ENCODE measurements around the gene GABBR2. TPM values are rescaled to one million over a fixed set of nuclear protein-coding genes. Genes with fewer than 3 reads are reported as not detected.
"Not testable (repeated sequence)": the region's sequence is repeated elsewhere in the genome, so short reads cannot be mapped to it uniquely, and the experiment has no call there.

The GABBR2 gene
- total and polyA plus RNA-seq, 2 donors (not counting 1 experiment from before 2014, with no cell fraction given), result 0.03 TPM; not detected in 1

DNA sequence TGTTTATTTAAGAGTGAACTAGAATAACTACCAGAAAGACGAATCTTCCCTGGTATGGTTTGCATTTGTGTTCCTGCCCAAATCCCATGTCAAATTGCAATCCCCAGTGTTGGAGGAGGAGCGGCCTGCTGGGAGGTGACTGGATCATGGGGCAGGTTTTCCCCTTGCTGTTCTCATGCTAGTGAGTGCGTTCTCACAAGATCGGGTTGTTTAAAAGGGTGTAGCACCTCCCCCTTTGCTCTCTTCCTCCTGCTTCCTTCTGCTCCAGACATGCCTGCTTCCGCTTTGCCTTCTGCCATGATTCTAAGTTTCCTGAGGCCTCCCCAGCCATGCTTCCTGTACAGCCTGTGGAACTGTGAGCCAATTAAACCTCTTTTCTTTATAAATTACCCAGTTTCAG, 242.9 kb downstream of the GABBR2 start:
- Histone ChIP-seq H3K4me3 (ENCODE audit: control extremely low read depth in 1 of 5, extremely low read depth in 1 of 5, insufficient read depth in 1 of 5, low read depth in 2 of 5, low read length in 4 of 5) (no peak overlapping the region), H3K9me3 (ENCODE audit: control extremely low read depth in 1 of 3, control insufficient read depth in 2 of 3, insufficient read depth in 1 of 3, low read length in 2 of 3) (peaks cover 1 to 18% (median 12%) of the 10 kb centered on the region in 3 donors), H3K4me1 (ENCODE audit: control insufficient read depth in 2 of 2, insufficient read depth in 2 of 2, low read length in 2 of 2) (no peaks in the 10 kb centered on the region), H3K79me2 (ENCODE audit: control insufficient read depth, insufficient read depth, low read length) (no peaks in the 10 kb centered on the region), H3K27ac (ENCODE audit: low read length in 2 of 2) (no peak overlapping the region), H3K9ac (ENCODE audit: low read length) (no peak overlapping the region), H3K27me3 (replicated peaks in 1 of 4; ENCODE audit: control extremely low read depth in 1 of 4, control insufficient read depth in 3 of 4, insufficient read depth in 4 of 4, low read length in 3 of 4) (no peaks in the 10 kb centered on the region), H2AFZ (ENCODE audit: insufficient read depth, low read depth, low read length, poor library complexity, severe bottlenecking) (no peak overlapping the region), H3K4me2 (replicated peaks; ENCODE audit: low read depth, low read length, poor library complexity, severe bottlenecking) (no peak overlapping the region), H3K36me3 (replicated peaks in 1 of 2; ENCODE audit: control extremely low read depth in 1 of 2, control insufficient read depth in 1 of 2, extremely low read depth in 1 of 2, insufficient read depth in 2 of 2, low read length in 1 of 2) (no peaks in the 10 kb centered on the region), H4K20me1 (ENCODE audit: control insufficient read depth, insufficient read depth, low read length, poor library complexity, severe bottlenecking) (no peaks in the 10 kb centered on the region)
- H3K4me1 Mint-ChIP-seq, result no peaks in the 10 kb centered on the region
- no peak overlapping the region for H3K27ac Mint-ChIP-seq
- ChIA-PET POLR2A (no interaction called here), CTCF (no interaction called here)
- intact Hi-C loops (cut with micrococcal nuclease), result no loop called here
- DNase-seq (no peak), ATAC-seq (ENCODE audit: low read depth) (no peak)
- WGBS (ENCODE audit: insufficient coverage), result 85% methylated on average over 5 of the region's 5 CpGs
- TF ChIP-seq, protein P1, sequence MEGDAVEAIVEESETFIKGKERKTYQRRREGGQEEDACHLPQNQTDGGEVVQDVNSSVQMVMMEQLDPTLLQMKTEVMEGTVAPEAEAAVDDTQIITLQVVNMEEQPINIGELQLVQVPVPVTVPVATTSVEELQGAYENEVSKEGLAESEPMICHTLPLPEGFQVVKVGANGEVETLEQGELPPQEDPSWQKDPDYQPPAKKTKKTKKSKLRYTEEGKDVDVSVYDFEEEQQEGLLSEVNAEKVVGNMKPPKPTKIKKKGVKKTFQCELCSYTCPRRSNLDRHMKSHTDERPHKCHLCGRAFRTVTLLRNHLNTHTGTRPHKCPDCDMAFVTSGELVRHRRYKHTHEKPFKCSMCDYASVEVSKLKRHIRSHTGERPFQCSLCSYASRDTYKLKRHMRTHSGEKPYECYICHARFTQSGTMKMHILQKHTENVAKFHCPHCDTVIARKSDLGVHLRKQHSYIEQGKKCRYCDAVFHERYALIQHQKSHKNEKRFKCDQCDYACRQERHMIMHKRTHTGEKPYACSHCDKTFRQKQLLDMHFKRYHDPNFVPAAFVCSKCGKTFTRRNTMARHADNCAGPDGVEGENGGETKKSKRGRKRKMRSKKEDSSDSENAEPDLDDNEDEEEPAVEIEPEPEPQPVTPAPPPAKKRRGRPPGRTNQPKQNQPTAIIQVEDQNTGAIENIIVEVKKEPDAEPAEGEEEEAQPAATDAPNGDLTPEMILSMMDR (IDR thresholded peaks at IDR 0.05), result no peak
- no peak for TF ChIP-seq EZH2 (IDR thresholded peaks at IDR 0.05; ENCODE audit: borderline replicate concordance, insufficient read depth, low read depth, low read length, poor library complexity, severe bottlenecking)
- H3K27me3 Mint-ChIP-seq, result peaks cover 4% of the 10 kb centered on the region
- no peak overlapping the region for H3K4me3 Mint-ChIP-seq
- peaks cover 7% of the 10 kb centered on the region for H3K9me3 Mint-ChIP-seq (ENCODE audit: insufficient read depth)

DNA sequence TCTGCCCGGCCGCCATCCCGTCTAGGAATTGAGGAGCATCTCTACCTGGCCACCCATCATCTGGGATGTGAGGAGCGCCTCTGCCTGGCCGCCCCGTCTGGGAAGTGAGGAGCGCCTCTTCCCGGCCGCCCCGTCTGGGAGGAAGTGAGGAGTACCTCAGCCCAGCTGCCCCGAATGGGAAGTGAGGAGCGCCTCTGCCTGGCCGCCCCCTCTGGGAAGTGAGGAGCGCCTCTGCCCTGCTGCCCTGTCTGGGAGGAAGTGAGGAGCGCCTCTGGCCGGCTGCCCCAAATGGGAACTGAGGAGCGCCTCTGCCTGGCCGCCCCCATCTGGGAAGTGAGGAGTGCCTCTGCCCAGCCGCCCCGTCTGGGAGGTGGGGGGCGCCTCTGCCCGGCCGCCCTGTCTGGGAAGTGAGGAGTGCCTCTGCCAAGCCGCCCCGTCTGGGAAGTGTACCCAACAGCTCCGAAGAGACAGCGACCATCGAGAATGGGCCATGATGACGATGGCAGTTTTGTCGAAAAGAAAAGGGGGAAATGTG, 244.5 kb downstream of the GABBR2 start:
- H2AFZ ChIP-seq (ENCODE audit: insufficient read depth, low read depth, low read length, poor library complexity, severe bottlenecking); H3K4me1 ChIP-seq (ENCODE audit: control insufficient read depth in 2 of 2, insufficient read depth in 2 of 2, low read length in 2 of 2); CTCF ChIA-PET; intact Hi-C loops (cut with micrococcal nuclease); ATAC-seq (ENCODE audit: low read depth); H3K4me3 Mint-ChIP-seq; H3K4me2 ChIP-seq (replicated peaks; ENCODE audit: low read depth, low read length, poor library complexity, severe bottlenecking); DNase-seq; H3K27me3 ChIP-seq (replicated peaks in 1 of 4; ENCODE audit: control extremely low read depth in 1 of 4, control insufficient read depth in 3 of 4, insufficient read depth in 4 of 4, low read length in 3 of 4); H3K79me2 ChIP-seq (ENCODE audit: control insufficient read depth, insufficient read depth, low read length); H3K9ac ChIP-seq (ENCODE audit: low read length); H3K27ac ChIP-seq (ENCODE audit: low read length in 2 of 2); H4K20me1 ChIP-seq (ENCODE audit: control insufficient read depth, insufficient read depth, low read length, poor library complexity, severe bottlenecking); H3K4me3 ChIP-seq (ENCODE audit: control extremely low read depth in 1 of 5, extremely low read depth in 1 of 5, insufficient read depth in 1 of 5, low read depth in 2 of 5, low read length in 4 of 5); H3K27ac Mint-ChIP-seq; H3K27me3 Mint-ChIP-seq; H3K4me1 Mint-ChIP-seq; POLR2A ChIA-PET; H3K36me3 ChIP-seq (replicated peaks in 1 of 2; ENCODE audit: control extremely low read depth in 1 of 2, control insufficient read depth in 1 of 2, extremely low read depth in 1 of 2, insufficient read depth in 2 of 2, low read length in 1 of 2): not testable (repeated sequence)
- H3K9me3 Mint-ChIP-seq (ENCODE audit: insufficient read depth), result peaks cover 15% of the 10 kb centered on the region
- H3K9me3 ChIP-seq (ENCODE audit: control extremely low read depth in 1 of 3, control insufficient read depth in 2 of 3, insufficient read depth in 1 of 3, low read length in 2 of 3), result peaks cover 4 to 20% (median 17%) of the 10 kb centered on the region in 3 donors
- WGBS (ENCODE audit: insufficient coverage), result 97% methylated on average over 21 of the region's 30 CpGs

All from B cell (primary cell).